H9 (cell line): ENCODE data around the gene ZBTB45. TPM values are rescaled to one million over a fixed set of nuclear protein-coding genes. Genes with fewer than 3 reads are reported as not detected.

Source experiments
- DNase-seq: peaks from one replicate; pipeline ENCODE4 v3.0.0-alpha.2; 2017
- H2AFZ ChIP-seq: one replicate; pipeline ENCODE4 v1.6.1; 2013; ENCODE audit warnings: mild to moderate bottlenecking, low read length, control low read depth, moderate library complexity
- H2AK5ac ChIP-seq: 2 replicates; pipeline ENCODE4 v1.6.1; 2013; ENCODE audit warnings: low read length, control low read depth, mixed read lengths; ENCODE audit not compliant: insufficient read length
- H2BK120ac ChIP-seq: one replicate; pipeline ENCODE4 v1.6.1; 2013; ENCODE audit warnings: low read depth, mild to moderate bottlenecking, low read length, control low read depth, inconsistent platforms; ENCODE audit not compliant: poor library complexity, severe bottlenecking
- H2BK12ac ChIP-seq: 2 replicates; pipeline ENCODE4 v1.6.1; 2013; ENCODE audit warnings: low read length, control low read depth, mixed read lengths, low read depth; ENCODE audit not compliant: insufficient read length
- H2BK15ac ChIP-seq: 2 replicates; pipeline ENCODE4 v1.6.1; 2013; ENCODE audit warnings: low read depth, low read length, control low read depth
- H2BK20ac ChIP-seq: one replicate; pipeline ENCODE4 v1.6.1; 2013; ENCODE audit warnings: low read depth, mild to moderate bottlenecking, low read length, control low read depth, inconsistent platforms; ENCODE audit not compliant: poor library complexity, severe bottlenecking
- H2BK5ac ChIP-seq: 2 replicates; pipeline ENCODE4 v1.6.1; 2013; ENCODE audit warnings: low read length, control low read depth, mixed read lengths; ENCODE audit not compliant: insufficient read length
- H3K14ac ChIP-seq: 2 replicates; pipeline ENCODE4 v1.6.1; 2013; ENCODE audit warnings: low read length, control low read depth; ENCODE audit not compliant: insufficient read depth
- H3K18ac ChIP-seq: 2 replicates; pipeline ENCODE4 v1.6.1; 2013; ENCODE audit warnings: low read depth, mild to moderate bottlenecking, mixed read lengths, low read length, control low read depth; ENCODE audit not compliant: insufficient read length
- H3K23ac ChIP-seq: 2 replicates; pipeline ENCODE4 v1.6.1; 2013; ENCODE audit warnings: low read length, control low read depth, mixed read lengths, low read depth; ENCODE audit not compliant: insufficient read length
- H3K23me2 ChIP-seq: 2 replicates; pipeline ENCODE4 v1.6.1; 2013; ENCODE audit warnings: low read depth, mild to moderate bottlenecking, mixed read lengths, low read length, control low read depth; ENCODE audit not compliant: insufficient read length, poor library complexity, severe bottlenecking
- H3K27ac ChIP-seq: 2 replicates; pipeline ENCODE4 v1.5.1; 2013; ENCODE audit warnings: low read length, control low read depth, mixed read lengths, low read depth; ENCODE audit not compliant: insufficient read length
- H3K27me3 ChIP-seq: 2 replicates; pipeline ENCODE4 v1.6.1; 2013; ENCODE audit warnings: low read length, control low read depth, inconsistent platforms; ENCODE audit not compliant: insufficient read depth
- H3K4ac ChIP-seq: 2 replicates; pipeline ENCODE4 v1.6.1; 2013; ENCODE audit warnings: low read depth, mild to moderate bottlenecking, control low read depth, inconsistent platforms, low read length, moderate library complexity
- H3K4me1 ChIP-seq: 2 replicates; pipeline ENCODE4 v1.6.1; 2013; ENCODE audit warnings: low read length, control low read depth, inconsistent platforms; ENCODE audit not compliant: insufficient read depth
- H3K4me2 ChIP-seq: 2 replicates; pipeline ENCODE4 v1.6.1; 2013; ENCODE audit warnings: low read length, control low read depth, mixed read lengths; ENCODE audit not compliant: insufficient read length, insufficient read depth
- H3K56ac ChIP-seq: 2 replicates; pipeline ENCODE4 v1.6.1; 2013; ENCODE audit warnings: low read depth, mild to moderate bottlenecking, mixed read lengths, low read length, control low read depth; ENCODE audit not compliant: insufficient read length
- H3K79me1 ChIP-seq: 2 replicates; pipeline ENCODE4 v1.6.1; 2013; ENCODE audit warnings: low read depth, mild to moderate bottlenecking, moderate library complexity, low read length, control low read depth, inconsistent platforms; ENCODE audit not compliant: insufficient read depth, poor library complexity, severe bottlenecking
- H3K79me2 ChIP-seq: 2 replicates; pipeline ENCODE4 v1.6.1; 2013; ENCODE audit warnings: low read length, control low read depth, inconsistent platforms; ENCODE audit not compliant: insufficient read depth
- H3K9ac ChIP-seq: 2 replicates; pipeline ENCODE4 v1.6.1; 2013; ENCODE audit warnings: low read length, control low read depth, mixed read lengths; ENCODE audit not compliant: insufficient read length; ENCODE audit errors: extremely low read depth
- H3K9me3 ChIP-seq: one replicate; pipeline ENCODE4 v1.6.1; 2013; ENCODE audit warnings: low read depth, low read length, inconsistent platforms; ENCODE audit not compliant: control insufficient read depth
- H3T11ph ChIP-seq: one replicate; pipeline ENCODE4 v1.6.1; 2013; ENCODE audit warnings: mild to moderate bottlenecking, low read length, control low read depth, inconsistent platforms
- H4K20me1 ChIP-seq: one replicate; pipeline ENCODE4 v1.6.1; 2013; ENCODE audit not compliant: control insufficient read depth, insufficient read length, insufficient read depth
- H4K5ac ChIP-seq: 2 replicates; pipeline ENCODE4 v1.6.1; 2013; ENCODE audit warnings: low read depth, mild to moderate bottlenecking, mixed read lengths, low read length, control low read depth; ENCODE audit not compliant: insufficient read length
- H4K8ac ChIP-seq: replicated peaks from 2 replicates; pipeline ENCODE4 v1.6.1; 2013; ENCODE audit warnings: low read length, control low read depth, mixed read lengths, low read depth; ENCODE audit not compliant: insufficient read length
- H4K91ac ChIP-seq: 2 replicates; pipeline ENCODE4 v1.6.1; 2013; ENCODE audit warnings: low read depth, mild to moderate bottlenecking, moderate library complexity, mixed read lengths, low read length, control low read depth; ENCODE audit not compliant: insufficient read length
- H3K27ac Mint-ChIP-seq, 3 experiments: 2 replicates in 2 of 3; 3 replicates in 1 of 3; pipeline ENCODE4 v1.8.0; 2020 to 2021; ENCODE audit warnings: mixed read lengths in 3 of 3, mild to moderate bottlenecking in 1 of 3, moderate library complexity in 1 of 3
- H3K27me3 Mint-ChIP-seq: 2 replicates; pipeline ENCODE4 v1.8.0; 2021; ENCODE audit warnings: low read depth, mild to moderate bottlenecking, moderate library complexity, mixed read lengths
- H3K36me3 Mint-ChIP-seq, 3 experiments: 2 replicates in 2 of 3; 3 replicates in 1 of 3; pipeline ENCODE4 v1.8.0; 2020 to 2021; ENCODE audit warnings: low read depth in 3 of 3, mixed read lengths in 3 of 3; ENCODE audit not compliant: insufficient read depth in 1 of 3
- H3K4me1 Mint-ChIP-seq, 2 experiments: 2 replicates each; pipeline ENCODE4 v1.8.0; 2020; ENCODE audit warnings: mixed read lengths in 2 of 2
- H3K4me3 Mint-ChIP-seq, 2 experiments: 2 replicates in 1 of 2; 3 replicates in 1 of 2; pipeline ENCODE4 v1.8.0; 2020 to 2021; ENCODE audit warnings: mild to moderate bottlenecking in 2 of 2, mixed read lengths in 2 of 2, moderate library complexity in 1 of 2
- H3K9me3 Mint-ChIP-seq, 2 experiments: 2 replicates in 1 of 2; 3 replicates in 1 of 2; pipeline ENCODE4 v1.8.0; 2020; ENCODE audit warnings: mild to moderate bottlenecking in 2 of 2, mixed read lengths in 2 of 2, moderate library complexity in 1 of 2
- CTCF ChIP-seq: fragments of 200-600 bp; sonication (generic); conservative IDR thresholded peaks from 3 replicates; pipeline ENCODE4 v1.8.0; 2021; ENCODE audit warnings: antibody characterized with exemption, mild to moderate bottlenecking
- WGBS: extraction: QIAGEN DNeasy Blood & Tissue Kit; methylation state at CpG from one replicate; pipeline ENCODE4 v1.1.7; 2013; ENCODE audit warnings: missing lambda C conversion rate, low lambda C conversion rate, mixed read lengths; ENCODE audit not compliant: insufficient read length; ENCODE audit errors: extremely low coverage; 5-methylcytosine and 5-hydroxymethylcytosine counted together
- total RNA-seq: library from RNA; stranded (reverse); gene quantifications from 2 replicates; pipeline ENCODE4 v1.2.1, GENCODE V29; 2021

The ZBTB45 gene
- total RNA-seq, 1 experiment from 2014 or later, result 18.7 TPM

DNA sequence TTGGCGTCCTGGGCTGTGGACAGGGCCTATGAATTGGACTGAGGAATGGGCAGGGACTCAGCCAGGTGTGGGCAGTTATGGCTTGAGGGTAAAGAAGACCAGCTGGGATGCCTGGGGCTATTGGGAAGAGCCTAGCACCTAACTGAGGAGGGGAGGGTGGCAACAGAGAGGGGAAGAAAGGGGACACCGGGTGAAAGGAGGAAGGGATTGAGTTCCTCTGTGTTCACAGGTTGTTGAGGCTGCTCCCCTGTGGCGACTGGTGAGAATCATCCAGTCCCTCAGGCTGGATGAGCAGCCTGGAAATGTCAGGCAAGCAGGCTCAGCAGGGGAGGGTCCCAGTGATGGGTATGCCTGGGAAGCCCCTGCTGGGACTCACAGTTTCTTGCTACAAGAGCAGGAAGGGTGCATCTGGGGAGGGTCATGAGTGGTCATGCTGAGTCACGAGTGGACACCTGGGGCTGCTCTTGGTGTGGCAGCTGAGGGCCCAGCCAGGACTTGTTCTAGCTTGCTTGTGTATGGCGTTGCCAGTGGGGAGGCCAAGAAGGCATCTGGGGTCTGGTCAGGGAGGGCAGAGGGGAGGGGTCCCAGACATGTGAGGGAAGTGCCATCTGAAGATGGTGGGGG is 51.3 kb downstream of the ZBTB45 start:
- Histone ChIP-seq H3K79me2 (no peaks in the 10 kb centered on the region), H2AFZ (no peak overlapping the region), H3K27ac (no peak overlapping the region), H3K9ac (no peak overlapping the region), H4K8ac (no peak overlapping the region), H2BK12ac (no peak overlapping the region), H3K23ac (no peak overlapping the region), H4K20me1 (no peaks in the 10 kb centered on the region), H2BK120ac (no peak overlapping the region), H3K18ac (no peak overlapping the region), H4K5ac (no peak overlapping the region), H3T11ph (no peak overlapping the region), H3K4me2 (no peak overlapping the region), H2BK15ac (no peak overlapping the region), H3K4ac (no peak overlapping the region), H3K79me1 (no peaks in the 10 kb centered on the region), H3K9me3 (no peaks in the 10 kb centered on the region), H2BK20ac (no peak overlapping the region), H3K56ac (no peak overlapping the region), H2AK5ac (no peak overlapping the region), H3K23me2 (no peaks in the 10 kb centered on the region), H3K4me1 (no peaks in the 10 kb centered on the region), H3K14ac (no peak overlapping the region), H4K91ac (no peak overlapping the region), H2BK5ac (no peak overlapping the region), H3K27me3 (no peaks in the 10 kb centered on the region)
- Mint-ChIP-seq H3K9me3 (no peaks in the 10 kb centered on the region; a peak in 1 of 5 replicates), H3K27ac (peak overlapping the region in 1 of 3 experiments; percentile 96; a peak in 2 of 7 replicates), H3K27me3 (peaks cover 9% of the 10 kb centered on the region), H3K36me3 (peaks cover 2 to 20% (median 4%) of the 10 kb centered on the region in 3 experiments; a peak in 6 of 7 replicates), H3K4me3 (peak overlapping the region; percentile 79 to 84), H3K4me1 (peaks cover 10 to 14% of the 10 kb centered on the region in 2 experiments)
- DNase-seq, result no peak
- WGBS, result no CpG with 5 or more reads among the region's 5 CpGs
- TF ChIP-seq CTCF, result no peak
